ENCODE results near the gene DQX1.

Gene DQX1

GRCh38 chr2:74553892-74554819, 28.1 kb upstream of the DQX1 start, which contains the start of the genes DOK1 and LOXL3:
Gene DOK1 (plus strand): TSS chr2:74554720. CDS start chr2:74554755, 35 bp downstream.
Gene LOXL3 (minus strand): TSS chr2:74553942. CDS start chr2:74552634, 1,308 bp downstream.
- no peak for FAIRE-seq

- FAIRE-seq: no peak
Observed at GRCh38 chr2:74552914-74553811, 27.1 kb upstream of the DQX1 start.

- no peak for FAIRE-seq
Observed at GRCh38 chr2:74551942-74552913, 26.2 kb upstream of the DQX1 start.

GRCh38 chr2:74551530-74551929, 25.5 kb upstream of the DQX1 start:
- FAIRE-seq: no peak

- FAIRE-seq: no peak
Observed at GRCh38 chr2:74550231-74550630, 24.2 kb upstream of the DQX1 start.

GRCh38 chr2:74548900-74549826, 23.1 kb upstream of the DQX1 start:
- FAIRE-seq: no peak

- no peak for FAIRE-seq
Observed at GRCh38 chr2:74548285-74548899, 22.4 kb upstream of the DQX1 start.

- no peak for FAIRE-seq
Observed at GRCh38 chr2:74546004-74546403, 20.0 kb upstream of the DQX1 start.

GRCh38 chr2:74544634-74545033, 18.6 kb upstream of the DQX1 start:
- no peak for FAIRE-seq

- no peak for FAIRE-seq
Observed at GRCh38 chr2:74542978-74543377, 16.9 kb upstream of the DQX1 start.

GRCh38 chr2:74540291-74540690, 14.3 kb upstream of the DQX1 start:
- no peak for FAIRE-seq

GRCh38 chr2:74538881-74539339, 12.9 kb upstream of the DQX1 start:
- FAIRE-seq: no peak

- no peak for FAIRE-seq
Observed at GRCh38 chr2:74537140-74537539, 11.1 kb upstream of the DQX1 start.

GRCh38 chr2:74536166-74536950, 10.3 kb upstream of the DQX1 start:
- no peak for FAIRE-seq

GRCh38 chr2:74535440-74535965, 9.5 kb upstream of the DQX1 start:
- no peak for FAIRE-seq

- FAIRE-seq: no peak
Observed at GRCh38 chr2:74534411-74534810, 8.4 kb upstream of the DQX1 start.

- FAIRE-seq: no peak
Observed at GRCh38 chr2:74533464-74533863, 7.4 kb upstream of the DQX1 start.

GRCh38 chr2:74532222-74532621, 6.2 kb upstream of the DQX1 start:
- FAIRE-seq: no peak

- no peak for FAIRE-seq
Observed at GRCh38 chr2:74531666-74532065, 5.6 kb upstream of the DQX1 start.
